ENCODE measurements around the gene ATP5MG. TPM values are rescaled to one million over a fixed set of nuclear protein-coding genes. Genes with fewer than 3 reads are reported as not detected.

Gene ATP5MG
- total and polyA plus RNA-seq, 2 donors (not counting 1 experiment from before 2014, with no cell fraction given), result 118 to 142 TPM

DNA sequence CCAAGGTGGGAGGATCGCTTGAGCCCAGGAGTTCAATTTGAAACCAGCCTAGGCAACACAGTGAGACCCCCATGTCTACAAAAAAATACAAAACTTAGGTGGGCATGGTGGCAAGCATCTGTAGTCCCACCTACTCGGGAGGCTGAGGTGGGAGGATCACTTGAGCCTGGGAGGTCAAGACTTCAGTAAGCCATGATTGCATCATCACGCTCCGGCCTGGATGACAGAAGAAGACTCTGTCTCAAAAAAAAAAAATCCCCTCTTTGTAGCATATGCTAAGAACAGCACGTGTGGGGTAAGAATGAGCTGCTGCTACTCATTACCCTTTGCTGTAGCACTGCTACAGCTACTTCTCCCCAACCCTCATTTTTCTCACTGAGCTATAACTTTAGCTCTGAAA, 27.5 kb upstream of the ATP5MG start:
- TF ChIP-seq, protein P1, sequence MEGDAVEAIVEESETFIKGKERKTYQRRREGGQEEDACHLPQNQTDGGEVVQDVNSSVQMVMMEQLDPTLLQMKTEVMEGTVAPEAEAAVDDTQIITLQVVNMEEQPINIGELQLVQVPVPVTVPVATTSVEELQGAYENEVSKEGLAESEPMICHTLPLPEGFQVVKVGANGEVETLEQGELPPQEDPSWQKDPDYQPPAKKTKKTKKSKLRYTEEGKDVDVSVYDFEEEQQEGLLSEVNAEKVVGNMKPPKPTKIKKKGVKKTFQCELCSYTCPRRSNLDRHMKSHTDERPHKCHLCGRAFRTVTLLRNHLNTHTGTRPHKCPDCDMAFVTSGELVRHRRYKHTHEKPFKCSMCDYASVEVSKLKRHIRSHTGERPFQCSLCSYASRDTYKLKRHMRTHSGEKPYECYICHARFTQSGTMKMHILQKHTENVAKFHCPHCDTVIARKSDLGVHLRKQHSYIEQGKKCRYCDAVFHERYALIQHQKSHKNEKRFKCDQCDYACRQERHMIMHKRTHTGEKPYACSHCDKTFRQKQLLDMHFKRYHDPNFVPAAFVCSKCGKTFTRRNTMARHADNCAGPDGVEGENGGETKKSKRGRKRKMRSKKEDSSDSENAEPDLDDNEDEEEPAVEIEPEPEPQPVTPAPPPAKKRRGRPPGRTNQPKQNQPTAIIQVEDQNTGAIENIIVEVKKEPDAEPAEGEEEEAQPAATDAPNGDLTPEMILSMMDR (IDR thresholded peaks at IDR 0.05), result no peak
- TF ChIP-seq EZH2 (IDR thresholded peaks at IDR 0.05; ENCODE audit: borderline replicate concordance, insufficient read depth, low read depth, low read length, poor library complexity, severe bottlenecking), result no peak
- WGBS (ENCODE audit: insufficient coverage), result 100% methylated on average over 2 of the region's 5 CpGs

DNA sequence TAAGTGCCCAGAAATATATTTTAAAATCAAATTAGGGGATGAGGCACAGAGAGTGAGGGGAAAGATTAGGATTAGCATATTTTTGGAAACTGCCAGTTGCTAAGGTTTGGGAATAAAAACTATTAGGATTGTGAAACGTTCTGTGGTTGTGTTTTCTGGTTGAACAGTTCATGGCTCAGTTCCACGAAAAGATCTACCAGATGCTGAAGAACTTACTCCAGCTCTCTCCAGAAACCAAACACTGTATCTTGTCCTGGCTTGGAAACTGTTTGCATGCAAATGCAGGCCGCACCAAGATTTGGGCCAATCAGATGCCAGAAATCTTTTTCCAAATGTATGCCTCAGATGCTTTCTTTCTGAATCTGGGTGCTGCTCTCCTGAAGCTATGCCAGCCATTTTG, 26.7 kb upstream of the ATP5MG start:
- no peak for ATAC-seq (ENCODE audit: low read depth)
- no peaks in the 10 kb centered on the region for H3K9me3 Mint-ChIP-seq (ENCODE audit: insufficient read depth)

More for the DNA sequence above, 27.5 kb upstream of the ATP5MG start:
- Mint-ChIP-seq H3K27me3 (no peaks in the 10 kb centered on the region), H3K9me3 (ENCODE audit: insufficient read depth) (no peaks in the 10 kb centered on the region), H3K4me3 (no peak overlapping the region), H3K27ac (no peak overlapping the region), H3K4me1 (no peaks in the 10 kb centered on the region)
- ATAC-seq (ENCODE audit: low read depth) (no peak), DNase-seq (no peak)
- Histone ChIP-seq H2AFZ (ENCODE audit: insufficient read depth, low read depth, low read length, poor library complexity, severe bottlenecking) (no peak overlapping the region), H3K4me1 (ENCODE audit: control insufficient read depth in 2 of 2, insufficient read depth in 2 of 2, low read length in 2 of 2) (no peaks in the 10 kb centered on the region), H3K79me2 (ENCODE audit: control insufficient read depth, insufficient read depth, low read length) (no peaks in the 10 kb centered on the region), H3K27me3 (replicated peaks in 1 of 4; ENCODE audit: control extremely low read depth in 1 of 4, control insufficient read depth in 3 of 4, insufficient read depth in 4 of 4, low read length in 3 of 4) (no peaks in the 10 kb centered on the region), H3K27ac (ENCODE audit: low read length in 2 of 2) (no peak overlapping the region), H3K4me3 (ENCODE audit: control extremely low read depth in 1 of 5, extremely low read depth in 1 of 5, insufficient read depth in 1 of 5, low read depth in 2 of 5, low read length in 4 of 5) (no peak overlapping the region), H4K20me1 (ENCODE audit: control insufficient read depth, insufficient read depth, low read length, poor library complexity, severe bottlenecking) (no peaks in the 10 kb centered on the region), H3K36me3 (replicated peaks in 1 of 2; ENCODE audit: control extremely low read depth in 1 of 2, control insufficient read depth in 1 of 2, extremely low read depth in 1 of 2, insufficient read depth in 2 of 2, low read length in 1 of 2) (peaks cover 6 to 84% of the 10 kb centered on the region in 2 experiments), H3K9ac (ENCODE audit: low read length) (no peak overlapping the region), H3K4me2 (replicated peaks; ENCODE audit: low read depth, low read length, poor library complexity, severe bottlenecking) (no peak overlapping the region), H3K9me3 (ENCODE audit: control extremely low read depth in 1 of 3, control insufficient read depth in 2 of 3, insufficient read depth in 1 of 3, low read length in 2 of 3) (no peaks in the 10 kb centered on the region)
- intact Hi-C loops (cut with micrococcal nuclease), result no loop called here
- CTCF ChIA-PET, result interaction anchor here (0.6 to 1.0 kb wide), 2 partner anchors 21 to 78 kb away, joined by 4 read pairs; no protein-coding TSS in a partner anchor
- POLR2A ChIA-PET, result no interaction called here

More for the DNA sequence above, 26.7 kb upstream of the ATP5MG start:
- H3K4me1 ChIP-seq (ENCODE audit: control insufficient read depth in 2 of 2, insufficient read depth in 2 of 2, low read length in 2 of 2), result no peaks in the 10 kb centered on the region
- intact Hi-C loops (cut with micrococcal nuclease), result no loop called here
- H3K4me3 Mint-ChIP-seq, result no peak overlapping the region
- H4K20me1 ChIP-seq (ENCODE audit: control insufficient read depth, insufficient read depth, low read length, poor library complexity, severe bottlenecking), result no peaks in the 10 kb centered on the region
- no peak overlapping the region for H3K27ac ChIP-seq (ENCODE audit: low read length in 2 of 2)
- no peak for DNase-seq
- no peaks in the 10 kb centered on the region for H3K79me2 ChIP-seq (ENCODE audit: control insufficient read depth, insufficient read depth, low read length)
- ChIA-PET POLR2A (interaction anchor here (0.6 kb wide), 1 partner anchor 949 kb away, joined by 3 read pairs; no protein-coding TSS in a partner anchor), CTCF (interaction anchor here (0.6 to 1.2 kb wide), 2 partner anchors 22 to 176 kb away, joined by 3 to 4 read pairs; no protein-coding TSS in a partner anchor)
- H3K27ac Mint-ChIP-seq, result no peak overlapping the region
- no peak overlapping the region for H3K4me2 ChIP-seq (replicated peaks; ENCODE audit: low read depth, low read length, poor library complexity, severe bottlenecking)
- no peak for TF ChIP-seq EZH2 (IDR thresholded peaks at IDR 0.05; ENCODE audit: borderline replicate concordance, insufficient read depth, low read depth, low read length, poor library complexity, severe bottlenecking)
- TF ChIP-seq, protein P1 (IDR thresholded peaks at IDR 0.05), result no peak
- H3K36me3 ChIP-seq (replicated peaks in 1 of 2; ENCODE audit: control extremely low read depth in 1 of 2, control insufficient read depth in 1 of 2, extremely low read depth in 1 of 2, insufficient read depth in 2 of 2, low read length in 1 of 2), result peaks cover 4 to 84% of the 10 kb centered on the region in 2 experiments
- H3K9me3 ChIP-seq (ENCODE audit: control extremely low read depth in 1 of 3, control insufficient read depth in 2 of 3, insufficient read depth in 1 of 3, low read length in 2 of 3), result no peaks in the 10 kb centered on the region
- no peaks in the 10 kb centered on the region for H3K27me3 Mint-ChIP-seq
- WGBS (ENCODE audit: insufficient coverage), result 88% methylated on average over 1 of the region's 3 CpGs
- no peaks in the 10 kb centered on the region for H3K27me3 ChIP-seq (replicated peaks in 1 of 4; ENCODE audit: control extremely low read depth in 1 of 4, control insufficient read depth in 3 of 4, insufficient read depth in 4 of 4, low read length in 3 of 4)
- no peak overlapping the region for H3K9ac ChIP-seq (ENCODE audit: low read length)
- H2AFZ ChIP-seq (ENCODE audit: insufficient read depth, low read depth, low read length, poor library complexity, severe bottlenecking), result no peak overlapping the region
- no peaks in the 10 kb centered on the region for H3K4me1 Mint-ChIP-seq
- H3K4me3 ChIP-seq (ENCODE audit: control extremely low read depth in 1 of 5, extremely low read depth in 1 of 5, insufficient read depth in 1 of 5, low read depth in 2 of 5, low read length in 4 of 5), result no peak overlapping the region
